ENCODE data around the gene SLX4IP. TPM values are rescaled to one million over a fixed set of nuclear protein-coding genes. Genes with fewer than 3 reads are reported as not detected.
"Not testable (repeated sequence)": the region's sequence is repeated elsewhere in the genome, so short reads cannot be mapped to it uniquely, and the experiment has no call there.

The SLX4IP gene
- total RNA-seq, 1 donor from 2014 or later, result 5.3 TPM

DNA sequence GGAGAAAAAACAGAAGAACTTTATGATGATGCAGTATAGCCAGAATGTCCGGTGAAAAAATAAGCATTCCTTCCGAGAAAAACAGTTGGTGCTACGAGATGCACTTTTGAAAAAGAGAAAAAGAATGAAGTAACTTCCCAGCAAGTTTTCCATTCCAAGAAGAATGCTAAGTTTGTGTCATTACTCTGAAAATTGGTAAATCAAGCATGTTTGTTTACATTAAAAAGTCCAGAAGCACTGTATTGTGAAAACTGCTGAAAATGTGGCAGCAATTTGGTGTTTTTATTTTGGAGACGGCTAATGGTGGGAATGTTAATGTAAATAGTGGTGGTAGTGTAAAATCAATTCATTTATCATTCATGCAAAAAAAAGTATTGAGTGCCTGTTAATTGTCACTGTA is 47.4 kb upstream of the SLX4IP start:
- DNase-seq (ENCODE audit: low read depth), result no peak
- Mint-ChIP-seq H3K4me3 (ENCODE audit: unreplicated experiment) (no peak overlapping the region), H3K27ac (ENCODE audit: unreplicated experiment) (no peak overlapping the region), H3K27me3 (ENCODE audit: low read depth, unreplicated experiment) (no peaks in the 10 kb centered on the region), H3K9me3 (ENCODE audit: unreplicated experiment) (peaks cover 3% of the 10 kb centered on the region), H3K4me1 (ENCODE audit: low read depth, unreplicated experiment) (peaks cover 8% of the 10 kb centered on the region), H3K36me3 (ENCODE audit: low read depth, unreplicated experiment) (no peaks in the 10 kb centered on the region)
- FAIRE-seq, result no peak
- Histone ChIP-seq H4K20me1 (ENCODE audit: insufficient read depth, low read length) (no peaks in the 10 kb centered on the region), H3K4me3 (ENCODE audit: insufficient read depth, low read depth, low read length) (no peak overlapping the region), H3K9me3 (ENCODE audit: insufficient read depth, low read depth, low read length) (peaks cover 3% of the 10 kb centered on the region), H3K9ac (ENCODE audit: low read length) (no peak overlapping the region), H3K27ac (ENCODE audit: low read depth, low read length) (no peak overlapping the region), H3K27me3 (ENCODE audit: insufficient read depth, low read length) (no peaks in the 10 kb centered on the region), H3K4me2 (ENCODE audit: low read length) (no peak overlapping the region), H3K4me1 (ENCODE audit: insufficient read depth, low read length) (no peaks in the 10 kb centered on the region), H3K79me2 (ENCODE audit: insufficient read depth, low read length) (no peaks in the 10 kb centered on the region), H2AFZ (ENCODE audit: low read depth, low read length) (no peak overlapping the region), H3K36me3 (ENCODE audit: insufficient read depth, low read length) (no peaks in the 10 kb centered on the region)
- no peak for TF ChIP-seq EZH2 (IDR thresholded peaks at IDR 0.05; ENCODE audit: insufficient read depth, low read length)
- TF ChIP-seq, protein P1, sequence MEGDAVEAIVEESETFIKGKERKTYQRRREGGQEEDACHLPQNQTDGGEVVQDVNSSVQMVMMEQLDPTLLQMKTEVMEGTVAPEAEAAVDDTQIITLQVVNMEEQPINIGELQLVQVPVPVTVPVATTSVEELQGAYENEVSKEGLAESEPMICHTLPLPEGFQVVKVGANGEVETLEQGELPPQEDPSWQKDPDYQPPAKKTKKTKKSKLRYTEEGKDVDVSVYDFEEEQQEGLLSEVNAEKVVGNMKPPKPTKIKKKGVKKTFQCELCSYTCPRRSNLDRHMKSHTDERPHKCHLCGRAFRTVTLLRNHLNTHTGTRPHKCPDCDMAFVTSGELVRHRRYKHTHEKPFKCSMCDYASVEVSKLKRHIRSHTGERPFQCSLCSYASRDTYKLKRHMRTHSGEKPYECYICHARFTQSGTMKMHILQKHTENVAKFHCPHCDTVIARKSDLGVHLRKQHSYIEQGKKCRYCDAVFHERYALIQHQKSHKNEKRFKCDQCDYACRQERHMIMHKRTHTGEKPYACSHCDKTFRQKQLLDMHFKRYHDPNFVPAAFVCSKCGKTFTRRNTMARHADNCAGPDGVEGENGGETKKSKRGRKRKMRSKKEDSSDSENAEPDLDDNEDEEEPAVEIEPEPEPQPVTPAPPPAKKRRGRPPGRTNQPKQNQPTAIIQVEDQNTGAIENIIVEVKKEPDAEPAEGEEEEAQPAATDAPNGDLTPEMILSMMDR (IDR thresholded peaks at IDR 0.05; ENCODE audit: insufficient read depth, low read depth, low read length), result no peak

DNA sequence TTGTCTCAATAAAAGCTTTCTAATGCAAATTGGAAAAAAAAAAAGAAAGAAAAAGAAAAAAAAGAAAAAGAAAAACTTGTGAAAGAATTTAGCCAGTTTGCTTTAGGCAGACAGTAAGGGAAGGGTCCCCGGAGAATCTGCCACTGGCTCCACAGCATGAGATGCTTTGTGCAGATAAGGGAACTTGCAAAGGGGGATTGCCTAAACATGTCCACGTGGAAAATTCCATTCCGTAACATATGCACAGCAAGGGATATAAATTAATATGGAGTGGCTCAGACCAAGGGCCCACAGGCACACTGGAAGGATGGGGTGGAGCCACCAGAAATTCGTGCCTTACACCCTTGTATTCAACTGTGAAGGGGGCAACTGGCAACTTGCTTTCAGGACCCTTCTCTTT is 46.5 kb upstream of the SLX4IP start:
- Histone ChIP-seq H3K79me2 (ENCODE audit: insufficient read depth, low read length) (no peaks in the 10 kb centered on the region), H4K20me1 (ENCODE audit: insufficient read depth, low read length) (no peaks in the 10 kb centered on the region), H3K9ac (ENCODE audit: low read length) (no peak overlapping the region), H3K4me1 (ENCODE audit: insufficient read depth, low read length) (no peaks in the 10 kb centered on the region), H3K36me3 (ENCODE audit: insufficient read depth, low read length) (no peaks in the 10 kb centered on the region), H3K27me3 (ENCODE audit: insufficient read depth, low read length) (no peaks in the 10 kb centered on the region), H3K27ac (ENCODE audit: low read depth, low read length) (no peak overlapping the region), H3K9me3 (ENCODE audit: insufficient read depth, low read depth, low read length) (peaks cover 3% of the 10 kb centered on the region), H3K4me2 (ENCODE audit: low read length) (no peak overlapping the region), H3K4me3 (ENCODE audit: insufficient read depth, low read depth, low read length) (no peak overlapping the region), H2AFZ (ENCODE audit: low read depth, low read length) (no peak overlapping the region)
- Mint-ChIP-seq H3K36me3 (ENCODE audit: low read depth, unreplicated experiment) (no peaks in the 10 kb centered on the region), H3K9me3 (ENCODE audit: unreplicated experiment) (peaks cover 3% of the 10 kb centered on the region), H3K27ac (ENCODE audit: unreplicated experiment) (peak overlapping the region; percentile 80), H3K27me3 (ENCODE audit: low read depth, unreplicated experiment) (no peaks in the 10 kb centered on the region), H3K4me3 (ENCODE audit: unreplicated experiment) (peak overlapping the region; percentile 50), H3K4me1 (ENCODE audit: low read depth, unreplicated experiment) (peaks cover 8% of the 10 kb centered on the region)
- no peak for TF ChIP-seq EZH2 (IDR thresholded peaks at IDR 0.05; ENCODE audit: insufficient read depth, low read length)
- TF ChIP-seq, protein P1 (IDR thresholded peaks at IDR 0.05; ENCODE audit: insufficient read depth, low read depth, low read length), result no peak
- FAIRE-seq (no peak), DNase-seq (ENCODE audit: low read depth) (no peak)

DNA sequence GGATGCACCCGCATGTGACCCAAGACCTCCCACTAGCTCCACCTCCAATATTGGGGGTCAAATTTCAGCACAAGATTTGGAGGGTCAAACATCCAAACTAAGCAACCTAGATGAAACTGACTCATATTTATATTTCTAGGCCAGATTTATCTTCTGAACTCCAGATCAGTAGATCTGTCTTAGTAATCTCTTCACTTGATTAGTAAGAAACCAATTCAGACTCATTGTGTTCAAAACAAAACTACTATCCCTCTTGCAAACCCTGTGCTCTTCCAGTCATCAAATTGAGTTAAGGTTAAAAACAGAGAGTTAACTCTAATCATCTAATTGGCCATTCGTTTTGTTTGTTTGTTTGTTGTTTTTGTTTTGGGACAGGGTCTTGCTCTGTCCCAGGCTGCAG is 44.4 kb upstream of the SLX4IP start:
- Histone ChIP-seq H3K9ac (ENCODE audit: low read length) (no peak overlapping the region), H3K27me3 (ENCODE audit: insufficient read depth, low read length) (no peaks in the 10 kb centered on the region), H3K79me2 (ENCODE audit: insufficient read depth, low read length) (no peaks in the 10 kb centered on the region), H3K27ac (ENCODE audit: low read depth, low read length) (no peak overlapping the region), H3K4me2 (ENCODE audit: low read length) (no peak overlapping the region), H3K36me3 (ENCODE audit: insufficient read depth, low read length) (no peaks in the 10 kb centered on the region), H3K9me3 (ENCODE audit: insufficient read depth, low read depth, low read length) (peaks cover 3% of the 10 kb centered on the region), H2AFZ (ENCODE audit: low read depth, low read length) (no peak overlapping the region), H4K20me1 (ENCODE audit: insufficient read depth, low read length) (no peaks in the 10 kb centered on the region), H3K4me1 (ENCODE audit: insufficient read depth, low read length) (no peaks in the 10 kb centered on the region), H3K4me3 (ENCODE audit: insufficient read depth, low read depth, low read length) (no peak overlapping the region)
- DNase-seq (ENCODE audit: low read depth) (no peak), FAIRE-seq (no peak)
- Mint-ChIP-seq H3K9me3 (ENCODE audit: unreplicated experiment) (peaks cover 3% of the 10 kb centered on the region), H3K4me1 (ENCODE audit: low read depth, unreplicated experiment) (peaks cover 8% of the 10 kb centered on the region), H3K36me3 (ENCODE audit: low read depth, unreplicated experiment) (no peaks in the 10 kb centered on the region), H3K4me3 (ENCODE audit: unreplicated experiment) (no peak overlapping the region), H3K27me3 (ENCODE audit: low read depth, unreplicated experiment) (no peaks in the 10 kb centered on the region), H3K27ac (ENCODE audit: unreplicated experiment) (no peak overlapping the region)
- TF ChIP-seq, protein P1 (IDR thresholded peaks at IDR 0.05; ENCODE audit: insufficient read depth, low read depth, low read length), result no peak
- no peak for TF ChIP-seq EZH2 (IDR thresholded peaks at IDR 0.05; ENCODE audit: insufficient read depth, low read length)

DNA sequence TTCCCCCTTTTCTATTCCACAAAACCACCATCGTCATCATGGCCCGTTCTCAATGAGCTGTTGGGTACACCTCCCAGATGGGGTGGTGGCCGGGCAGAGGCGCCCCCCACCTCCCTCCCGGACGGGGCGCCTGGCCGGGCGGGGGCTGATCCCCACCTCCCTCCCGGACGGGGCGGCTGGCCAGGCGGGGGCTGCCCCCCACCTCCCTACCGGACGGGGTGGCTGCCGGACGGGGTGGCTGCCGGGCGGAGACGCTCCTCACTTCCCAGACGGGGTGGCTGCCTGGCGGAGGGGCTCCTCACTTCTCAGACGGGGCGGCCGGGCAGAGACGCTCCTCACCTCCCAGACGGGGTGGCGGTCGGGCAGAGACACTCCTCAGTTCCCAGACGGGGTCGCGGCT is 40.4 kb upstream of the SLX4IP start:
- H2AFZ ChIP-seq (ENCODE audit: low read depth, low read length); H3K27me3 ChIP-seq (ENCODE audit: insufficient read depth, low read length); H3K4me1 Mint-ChIP-seq (ENCODE audit: low read depth, unreplicated experiment); FAIRE-seq; H4K20me1 ChIP-seq (ENCODE audit: insufficient read depth, low read length); H3K27me3 Mint-ChIP-seq (ENCODE audit: low read depth, unreplicated experiment); H3K4me3 ChIP-seq (ENCODE audit: insufficient read depth, low read depth, low read length); H3K9ac ChIP-seq (ENCODE audit: low read length); H3K9me3 ChIP-seq (ENCODE audit: insufficient read depth, low read depth, low read length); H3K4me2 ChIP-seq (ENCODE audit: low read length); H3K36me3 Mint-ChIP-seq (ENCODE audit: low read depth, unreplicated experiment); H3K27ac ChIP-seq (ENCODE audit: low read depth, low read length); H3K4me3 Mint-ChIP-seq (ENCODE audit: unreplicated experiment); H3K36me3 ChIP-seq (ENCODE audit: insufficient read depth, low read length); H3K27ac Mint-ChIP-seq (ENCODE audit: unreplicated experiment); H3K9me3 Mint-ChIP-seq (ENCODE audit: unreplicated experiment); H3K4me1 ChIP-seq (ENCODE audit: insufficient read depth, low read length); DNase-seq (ENCODE audit: low read depth); H3K79me2 ChIP-seq (ENCODE audit: insufficient read depth, low read length): not testable (repeated sequence)

Measured in astrocyte (in vitro differentiated cells and primary cell).